ENCODE measurements around the gene RPL12.

The RPL12 gene

GRCh38 chr9:127438394-127438793 lies 12.8 kb downstream of the RPL12 start:
- no peak for DNase-seq (ENCODE audit: low read depth)

GRCh38 chr9:127437497-127438264 lies 13.5 kb downstream of the RPL12 start:
- no peak for DNase-seq (ENCODE audit: low read depth)

GRCh38 chr9:127430415-127430814 lies 20.8 kb downstream of the RPL12 start:
- DNase-seq (ENCODE audit: low read depth): no peak

GRCh38 chr9:127428348-127428747 lies 22.9 kb downstream of the RPL12 start:
- DNase-seq (ENCODE audit: low read depth): no peak

GRCh38 chr9:127426756-127427155 lies 24.4 kb downstream of the RPL12 start:
- DNase-seq (ENCODE audit: low read depth): no peak

- no peak for DNase-seq (ENCODE audit: low read depth)
Observed at GRCh38 chr9:127424676-127424999, 26.6 kb downstream of the RPL12 start.

GRCh38 chr9:127423934-127424675 lies 27.1 kb downstream of the RPL12 start, which contains the start of gene ZNF79:
Gene ZNF79, plus strand, starts transcription at chr9:127424382. Its CDS starts 406 bp downstream, at chr9:127424788.
- DNase-seq (ENCODE audit: low read depth): peak; percentile 90

GRCh38 chr9:127423476-127423933 lies 27.7 kb downstream of the RPL12 start:
- no peak for DNase-seq (ENCODE audit: low read depth)

GRCh38 chr9:127422787-127423186 lies 28.4 kb downstream of the RPL12 start:
- no peak for DNase-seq (ENCODE audit: low read depth)

- no peak for DNase-seq (ENCODE audit: low read depth)
Observed at GRCh38 chr9:127422133-127422782, 28.9 kb downstream of the RPL12 start.

- DNase-seq (ENCODE audit: low read depth): no peak
Observed at GRCh38 chr9:127421057-127421456, 30.1 kb downstream of the RPL12 start.

GRCh38 chr9:127419348-127419747 lies 31.9 kb downstream of the RPL12 start:
- no peak for DNase-seq (ENCODE audit: low read depth)

GRCh38 chr9:127418037-127418471 lies 33.2 kb downstream of the RPL12 start:
- peak; percentile 36 for DNase-seq (ENCODE audit: low read depth)

- DNase-seq (ENCODE audit: low read depth): no peak
Observed at GRCh38 chr9:127417131-127418036, 33.8 kb downstream of the RPL12 start.

GRCh38 chr9:127415657-127416056 lies 35.5 kb downstream of the RPL12 start:
- DNase-seq (ENCODE audit: low read depth): no peak

- no peak for DNase-seq (ENCODE audit: low read depth)
Observed at GRCh38 chr9:127415141-127415540, 36.1 kb downstream of the RPL12 start.

GRCh38 chr9:127411122-127411521 lies 40.1 kb downstream of the RPL12 start:
- DNase-seq (ENCODE audit: low read depth): no peak

GRCh38 chr9:127407492-127407843 lies 43.7 kb downstream of the RPL12 start:
- DNase-seq (ENCODE audit: low read depth): no peak

- no peak for DNase-seq (ENCODE audit: low read depth)
Observed at GRCh38 chr9:127406799-127407491, 44.3 kb downstream of the RPL12 start.

GRCh38 chr9:127405344-127406125 lies 45.7 kb downstream of the RPL12 start:
- DNase-seq (ENCODE audit: low read depth): no peak
